H1 (cell line): Measurements from ENCODE around the gene ARHGAP10. TPM values are rescaled to one million over a fixed set of nuclear protein-coding genes. Genes with fewer than 3 reads are reported as not detected.

ENCODE experiments used
- CTCF ChIA-PET: fragments of 300-600 bp; sonication (Branson Sonifier 250); formaldehyde crosslinking; loops from one replicate; lab custom pipeline; 2021; ENCODE audit not compliant: partially characterized antibody; lab: Charles Lee
- POLR2A ChIA-PET: fragments of 300-600 bp; sonication (Branson Sonifier 250); formaldehyde crosslinking; loops from one replicate; lab custom pipeline; 2021; ENCODE audit warnings: inconsistent platforms; ENCODE audit not compliant: partially characterized antibody; lab: Charles Lee
- DNase-seq, 2 experiments: peaks; one replicate each; pipeline versions ENCODE4 v3.0.0 to v3.0.0-alpha.2; 2010 to 2022; ENCODE audit warnings: low spot score in 2 of 2, low read depth in 1 of 2, mixed read lengths in 1 of 2
- FAIRE-seq: peaks from 2 replicates; lab custom pipeline; 2011; peaks lifted over from hg19 to GRCh38; lab: Jason Lieb, UNC
- H2AFZ ChIP-seq: 2 replicates; pipeline ENCODE4 v1.8.1; 2012; ENCODE audit warnings: low read length, inconsistent platforms
- H2AK5ac ChIP-seq: 2 replicates; pipeline ENCODE4 v1.6.1; 2013; ENCODE audit warnings: low read depth, low read length
- H2BK120ac ChIP-seq: replicated peaks from 2 replicates; pipeline ENCODE3; 2013; ENCODE audit warnings: low read depth, low read length, inconsistent platforms
- H2BK12ac ChIP-seq: 2 replicates; pipeline ENCODE4 v1.6.1; 2013; ENCODE audit warnings: low read depth, low read length
- H2BK15ac ChIP-seq: 2 replicates; pipeline ENCODE4 v1.6.1; 2013; ENCODE audit warnings: low read length
- H2BK20ac ChIP-seq: 2 replicates; pipeline ENCODE4 v1.6.1; 2013; ENCODE audit warnings: low read length
- H2BK5ac ChIP-seq: 2 replicates; pipeline ENCODE4 v1.6.1; 2013; ENCODE audit warnings: low read depth, low read length
- H3K14ac ChIP-seq: 2 replicates; pipeline ENCODE4 v1.6.1; 2013; ENCODE audit warnings: inconsistent platforms; ENCODE audit not compliant: insufficient read length
- H3K18ac ChIP-seq: 2 replicates; pipeline ENCODE4 v1.6.1; 2013; ENCODE audit warnings: low read length; ENCODE audit errors: extremely low read depth
- H3K23ac ChIP-seq: 2 replicates; pipeline ENCODE4 v1.6.1; 2013; ENCODE audit warnings: inconsistent platforms; ENCODE audit not compliant: insufficient read length
- H3K23me2 ChIP-seq: 2 replicates; pipeline ENCODE4 v1.6.1; 2013; ENCODE audit warnings: low read depth, low read length
- H3K27ac ChIP-seq: 2 replicates; pipeline ENCODE4 v1.6.1; 2011; ENCODE audit warnings: low read depth, low read length, inconsistent platforms
- H3K27me3 ChIP-seq, 4 experiments: replicated peaks in 1 of 4; 1 replicate in 1 of 4; 2 replicates in 3 of 4; pipeline versions ENCODE4 v1.6.1 to v1.8.1; 2011 to 2013; ENCODE audit warnings: low read length in 3 of 4, mild to moderate bottlenecking in 3 of 4, inconsistent platforms in 2 of 4, mixed read lengths in 2 of 4, moderate library complexity in 1 of 4; ENCODE audit not compliant: control insufficient read depth in 3 of 4, insufficient read depth in 3 of 4; ENCODE audit errors: extremely low read depth in 1 of 4
- H3K36me3 ChIP-seq, 4 experiments: 2 replicates each; pipeline versions ENCODE4 v1.6.1 to v1.8.1; 2011 to 2013; ENCODE audit warnings: mild to moderate bottlenecking in 4 of 4, low read length in 3 of 4, moderate library complexity in 2 of 4, control low read depth in 1 of 4, inconsistent platforms in 1 of 4; ENCODE audit not compliant: insufficient read depth in 4 of 4, control insufficient read depth in 2 of 4
- H3K4ac ChIP-seq: replicated peaks from 2 replicates; pipeline ENCODE3; 2013; ENCODE audit warnings: low read length, low read depth, mixed read lengths, inconsistent platforms; ENCODE audit not compliant: insufficient read length
- H3K4me1 ChIP-seq, 4 experiments: replicated peaks in 1 of 4; 1 replicate in 1 of 4; 2 replicates in 3 of 4; pipeline versions ENCODE4 v1.6.1 to v1.8.1; 2011 to 2013; ENCODE audit warnings: low read length in 3 of 4, inconsistent platforms in 2 of 4, mixed read lengths in 1 of 4; ENCODE audit not compliant: insufficient read depth in 4 of 4, control insufficient read depth in 3 of 4
- H3K4me2 ChIP-seq, 2 experiments: 2 replicates each; pipeline versions ENCODE4 v1.6.1 to v1.8.1; 2011 to 2013; ENCODE audit warnings: low read depth in 2 of 2, low read length in 2 of 2, control low read depth in 1 of 2, inconsistent platforms in 1 of 2, mild to moderate bottlenecking in 1 of 2; ENCODE audit not compliant: insufficient read depth in 1 of 2
- H3K4me3 ChIP-seq, 4 experiments: fragments of 200-600, 300-600 bp in 1 of 4; sonication (generic), shearing (Covaris generic), sonication (Bioruptor Twin) in 1 of 4; 2 replicates each; pipeline versions ENCODE4 v1.5.1 to v1.8.1; 2011 to 2016; ENCODE audit warnings: low read length in 4 of 4, low read depth in 3 of 4, control low read depth in 2 of 4, inconsistent platforms in 2 of 4, mild to moderate bottlenecking in 2 of 4, mixed read lengths in 1 of 4, moderate library complexity in 1 of 4; ENCODE audit not compliant: insufficient read depth in 2 of 4; ENCODE audit errors: extremely low read depth in 1 of 4
- H3K56ac ChIP-seq: replicated peaks from 2 replicates; pipeline ENCODE3; 2013; ENCODE audit warnings: low read depth, mild to moderate bottlenecking, mixed read lengths, low read length, inconsistent platforms; ENCODE audit not compliant: insufficient read length
- H3K79me1 ChIP-seq: 2 replicates; pipeline ENCODE4 v1.6.1; 2013; ENCODE audit warnings: low read depth, low read length, control low read depth
- H3K79me2 ChIP-seq, 2 experiments: 2 replicates each; pipeline versions ENCODE4 v1.6.1 to v1.8.1; 2012 to 2013; ENCODE audit warnings: low read length in 2 of 2, mild to moderate bottlenecking in 2 of 2, inconsistent platforms in 1 of 2; ENCODE audit not compliant: insufficient read depth in 2 of 2, control insufficient read depth in 1 of 2
- H3K9ac ChIP-seq, 4 experiments: replicated peaks in 1 of 4; 1 replicate in 1 of 4; 2 replicates in 3 of 4; pipeline versions ENCODE4 v1.6.1 to v1.8.1; 2011 to 2013; ENCODE audit warnings: low read depth in 3 of 4, low read length in 3 of 4, control low read depth in 2 of 4, mild to moderate bottlenecking in 2 of 4, moderate library complexity in 2 of 4, inconsistent platforms in 1 of 4; ENCODE audit errors: extremely low read depth in 1 of 4
- H3K9me3 ChIP-seq, 2 experiments: 2 replicates each; pipeline versions ENCODE4 v1.6.1 to v1.8.1; 2012 to 2013; ENCODE audit warnings: mild to moderate bottlenecking in 2 of 2, moderate library complexity in 2 of 2, control low read depth in 1 of 2, inconsistent platforms in 1 of 2, low read depth in 1 of 2, low read length in 1 of 2, mixed read lengths in 1 of 2; ENCODE audit not compliant: insufficient read depth in 2 of 2
- H4K20me1 ChIP-seq, 2 experiments: replicated peaks in 1 of 2; 2 replicates each; pipeline versions ENCODE3 to v1.8.1; 2011 to 2013; ENCODE audit warnings: inconsistent platforms in 2 of 2, low read length in 2 of 2, mild to moderate bottlenecking in 1 of 2; ENCODE audit not compliant: insufficient read depth in 2 of 2, control insufficient read depth in 1 of 2
- H4K5ac ChIP-seq: 2 replicates; pipeline ENCODE4 v1.6.1; 2013; ENCODE audit warnings: low read length, low read depth, mixed read lengths, inconsistent platforms; ENCODE audit not compliant: insufficient read length
- H4K8ac ChIP-seq: 2 replicates; pipeline ENCODE4 v1.8.0; 2013; ENCODE audit warnings: mild to moderate bottlenecking, moderate library complexity, low read length, inconsistent platforms; ENCODE audit not compliant: insufficient read depth; ENCODE audit errors: extremely low read depth
- H4K91ac ChIP-seq: replicated peaks from 2 replicates; pipeline ENCODE3; 2013; ENCODE audit warnings: low read length, mixed read lengths, inconsistent platforms; ENCODE audit not compliant: insufficient read length
- CTBP2 ChIP-seq: IDR thresholded peaks from 2 replicates; pipeline ENCODE4 v1.7.0; 2011; ENCODE audit warnings: borderline replicate concordance, mild to moderate bottlenecking, moderate library complexity, mixed read lengths, low read length; ENCODE audit not compliant: insufficient read depth, insufficient read length
- EGR1 ChIP-seq: IDR thresholded peaks from 2 replicates; pipeline ENCODE4 v1.6.1; 2011; ENCODE audit warnings: low read depth, low read length, borderline replicate concordance
- EP300 ChIP-seq, 2 experiments: IDR thresholded peaks; 1 replicate in 1 of 2; 2 replicates in 1 of 2; pipeline ENCODE4 v1.6.1; 2011 to 2012; ENCODE audit warnings: low read depth in 2 of 2, low read length in 2 of 2, mild to moderate bottlenecking in 2 of 2, borderline replicate concordance in 1 of 2, inconsistent platforms in 1 of 2, moderate library complexity in 1 of 2
- GTF2F1 ChIP-seq: IDR thresholded peaks from 2 replicates; pipeline ENCODE4 v1.6.1; 2012; ENCODE audit warnings: low read depth, low read length, improper control_type of control experiment, borderline replicate concordance
- HDAC2 ChIP-seq, 2 experiments: fragments of 300-600 bp in 1 of 2; sonication (generic) in 1 of 2; IDR thresholded peaks; 2 replicates each; pipeline ENCODE4 v1.6.1; 2011 to 2012; ENCODE audit warnings: low read depth in 2 of 2, low read length in 2 of 2, mild to moderate bottlenecking in 2 of 2, moderate library complexity in 2 of 2, borderline replicate concordance in 1 of 2, inconsistent platforms in 1 of 2
- JUN ChIP-seq: IDR thresholded peaks from 2 replicates; pipeline ENCODE4 v1.6.1; 2011; ENCODE audit warnings: low read depth, mild to moderate bottlenecking, improper control_type of control experiment, low read length
- NANOG ChIP-seq: IDR thresholded peaks from 2 replicates; pipeline ENCODE4 v1.6.1; 2011; ENCODE audit warnings: low read length, low read depth, mild to moderate bottlenecking, inconsistent platforms; ENCODE audit not compliant: insufficient read depth, poor library complexity, severe bottlenecking
- RXRA ChIP-seq: IDR thresholded peaks from 2 replicates; pipeline ENCODE4 v1.6.1; 2011; ENCODE audit warnings: low read depth, mild to moderate bottlenecking, low read length, moderate library complexity; ENCODE audit not compliant: insufficient read depth
- SIN3A ChIP-seq, 2 experiments: IDR thresholded peaks in 1 of 2; conservative IDR thresholded peaks in 1 of 2; 2 replicates each; pipeline ENCODE4 v1.6.1; 2011 to 2012; ENCODE audit warnings: low read length in 2 of 2, improper control_type of control experiment in 1 of 2, low read depth in 1 of 2, mild to moderate bottlenecking in 1 of 2
- SIX5 ChIP-seq: IDR thresholded peaks from 2 replicates; pipeline ENCODE4 v1.6.1; 2011; ENCODE audit warnings: mild to moderate bottlenecking, low read depth, low read length
- SRF ChIP-seq: IDR thresholded peaks from 2 replicates; pipeline ENCODE4 v1.6.1; 2011; ENCODE audit warnings: mild to moderate bottlenecking, low read depth, low read length, moderate library complexity
- TAF7 ChIP-seq: optimal IDR thresholded peaks from 2 replicates; pipeline ENCODE3; 2011; ENCODE audit warnings: low read depth, mild to moderate bottlenecking, inconsistent platforms, low read length, moderate library complexity, borderline replicate concordance
- WGBS, 2 experiments: shearing (Covaris generic) in 1 of 2; methylation state at CpG; one replicate each; pipeline versions ENCODE4 v1.1.6 to v1.1.7; 2013 to 2015; ENCODE audit warnings: low lambda C conversion rate in 2 of 2, mixed read lengths in 2 of 2, inconsistent platforms in 1 of 2, low coverage in 1 of 2, missing lambda C conversion rate in 1 of 2; ENCODE audit not compliant: insufficient replicate concordance in 2 of 2, insufficient coverage in 1 of 2, insufficient read length in 1 of 2; ENCODE audit errors: extremely low coverage in 1 of 2, missing lambda C conversion rate in 1 of 2; 5-methylcytosine and 5-hydroxymethylcytosine counted together
- polyA plus RNA-seq, 7 experiments: library from polyadenylated mRNA; depleted of rRNA in 3 of 7; stranded (reverse) in 5 of 7; unstranded in 2 of 7; fragments of >200 nt in 5 of 7; fragments of 200-250 nt in 2 of 7; gene quantifications; 1 replicate in 5 of 7; 2 replicates in 1 of 7; 4 replicates in 1 of 7; pipeline versions ENCODE4 v1.2.1 to v1.2.3, GENCODE V29; 2011 to 2013; ENCODE audit warnings: missing spikeins in 2 of 7, mixed read lengths in 2 of 7
- total RNA-seq: library from RNA; stranded (reverse); fragmentation: NEBNext Ultra II Directional; extraction: Animal tissue kit (Norgen Biotek cat#: 25700); gene quantifications from 2 replicates; pipeline ENCODE4 v1.2.1, GENCODE V29; 2021

The ARHGAP10 gene
- total and polyA plus RNA-seq, 2 of the 8 experiments (the other 6 are each of a cell fraction or from before 2014, with no cell fraction given): 3.7 to 6.1 TPM

GRCh38 chr4:147891476-147892115 is 159.7 kb downstream of the ARHGAP10 start:
- Histone ChIP-seq H2BK20ac (no peak overlapping the region), H3K56ac (no peak overlapping the region), H3K4me2 (no peak overlapping the region), H3K18ac (no peak overlapping the region), H4K8ac (no peak overlapping the region), H3K23ac (no peak overlapping the region), H2AFZ (no peak overlapping the region), H3K27ac (no peak overlapping the region), H2AK5ac (no peak overlapping the region), H3K27me3 (no peaks in the 10 kb centered on the region), H2BK12ac (no peak overlapping the region), H3K4me1 (no peaks in the 10 kb centered on the region), H3K9ac (no peak overlapping the region), H2BK15ac (no peak overlapping the region), H4K20me1 (no peaks in the 10 kb centered on the region), H2BK120ac (no peak overlapping the region), H3K79me1 (no peaks in the 10 kb centered on the region), H3K9me3 (peaks cover 0 to 5% of the 10 kb centered on the region in 2 experiments), H2BK5ac (no peak overlapping the region), H3K4me3 (no peak overlapping the region), H3K23me2 (no peaks in the 10 kb centered on the region), H3K36me3 (no peaks in the 10 kb centered on the region; a peak in 1 of 8 replicates), H3K4ac (no peak overlapping the region), H4K91ac (no peak overlapping the region), H3K14ac (no peak overlapping the region), H4K5ac (no peak overlapping the region), H3K79me2 (no peaks in the 10 kb centered on the region)
- CTCF ChIA-PET: interaction anchor here (1.3 kb wide), 1 partner anchor 184 kb away, joined by 3 read pairs; no protein-coding TSS in a partner anchor
- WGBS, 2 experiments: 89% methylated on average over 6 of the region's 6 CpGs; no CpG with 5 or more reads in 1 of the 2 experiments
- FAIRE-seq: no peak
- no peak for DNase-seq
- POLR2A ChIA-PET: no interaction called here
- no peak for TF ChIP-seq JUN
- TF ChIP-seq SIN3A (conservative IDR thresholded peaks at IDR 0.05 in 1 of 2, IDR thresholded peaks at IDR 0.05 in 1 of 2; ENCODE audit: low read depth in 1 of 2, low read length in 2 of 2): no peak
- TF ChIP-seq NANOG: no peak
- TF ChIP-seq HDAC2 (IDR thresholded peaks at IDR 0.05; ENCODE audit: borderline replicate concordance in 1 of 2, low read depth in 2 of 2, low read length in 2 of 2): no peak
- no peak for TF ChIP-seq GTF2F1
- TF ChIP-seq SRF: no peak
- no peak for TF ChIP-seq EP300 (IDR thresholded peaks at IDR 0.05; ENCODE audit: borderline replicate concordance in 1 of 2, low read depth in 2 of 2, low read length in 2 of 2)
- no peak for TF ChIP-seq CTBP2
- TF ChIP-seq SIX5: no peak
- no peak for TF ChIP-seq TAF7
- TF ChIP-seq EGR1: no peak
- no peak for TF ChIP-seq RXRA
